Keratinocyte (primary cell): ENCODE results near the gene RAB3IL1. TPM values are rescaled to one million over a fixed set of nuclear protein-coding genes. Genes with fewer than 3 reads are reported as not detected.

Source experiments
- DNase-seq: peaks from one replicate; pipeline ENCODE4 v3.0.0-alpha.2; 2011; ENCODE audit warnings: low read depth, missing footprints, low spot score
- FAIRE-seq: peaks from 2 replicates; lab custom pipeline; 2011; peaks lifted over from hg19 to GRCh38; lab: Jason Lieb, UNC
- H2AFZ ChIP-seq: 2 replicates; pipeline ENCODE4 v1.6.0; 2012; ENCODE audit warnings: low read length, control low read depth, inconsistent platforms; ENCODE audit not compliant: control insufficient read depth
- H3K27ac ChIP-seq: 2 replicates; pipeline ENCODE4 v1.5.1; 2011; ENCODE audit warnings: low read length; ENCODE audit not compliant: control insufficient read depth, insufficient read depth
- H3K27me3 ChIP-seq: 3 replicates; pipeline ENCODE4 v1.6.0; 2011; ENCODE audit warnings: low read length; ENCODE audit not compliant: control insufficient read depth, insufficient read depth; ENCODE audit errors: extremely low read depth
- H3K36me3 ChIP-seq, 2 experiments: 2 replicates in 1 of 2; 3 replicates in 1 of 2; pipeline ENCODE4 v1.5.1; 2011; ENCODE audit warnings: low read length in 2 of 2, mild to moderate bottlenecking in 1 of 2; ENCODE audit not compliant: control insufficient read depth in 2 of 2, insufficient read depth in 2 of 2; ENCODE audit errors: extremely low read depth in 1 of 2
- H3K4me1 ChIP-seq: 3 replicates; pipeline ENCODE4 v1.5.1; 2011; ENCODE audit warnings: low read length; ENCODE audit not compliant: control insufficient read depth, insufficient read depth; ENCODE audit errors: extremely low read depth
- H3K4me2 ChIP-seq: 3 replicates; pipeline ENCODE4 v1.6.0; 2011; ENCODE audit warnings: low read depth, low read length; ENCODE audit not compliant: control insufficient read depth, insufficient read depth; ENCODE audit errors: extremely low read depth
- H3K4me3 ChIP-seq, 3 experiments: fragments of 200-600 bp in 1 of 3; sonication (generic) in 1 of 3; 2 replicates in 2 of 3; 3 replicates in 1 of 3; pipeline ENCODE4 v1.5.1; 2011 to 2016; ENCODE audit warnings: low read length in 3 of 3, mild to moderate bottlenecking in 3 of 3, control low read depth in 2 of 3, inconsistent platforms in 1 of 3, low read depth in 1 of 3, mixed read lengths in 1 of 3, mixed run types in 1 of 3, moderate library complexity in 1 of 3; ENCODE audit not compliant: control insufficient read depth in 2 of 3, insufficient read depth in 2 of 3; ENCODE audit errors: extremely low read depth in 1 of 3
- H3K79me2 ChIP-seq: 2 replicates; pipeline ENCODE4 v1.6.0; 2012; ENCODE audit warnings: low read length; ENCODE audit not compliant: control insufficient read depth, insufficient read depth
- H3K9ac ChIP-seq: 3 replicates; pipeline ENCODE4 v1.6.0; 2011; ENCODE audit warnings: low read length; ENCODE audit not compliant: control insufficient read depth, insufficient read depth; ENCODE audit errors: extremely low read depth
- H3K9me1 ChIP-seq: 3 replicates; pipeline ENCODE4 v1.6.0; 2011; ENCODE audit warnings: low read length; ENCODE audit not compliant: control insufficient read depth, insufficient read depth; ENCODE audit errors: extremely low read depth
- H3K9me3 ChIP-seq: 2 replicates; pipeline ENCODE4 v1.5.1; 2012; ENCODE audit warnings: low read depth, low read length; ENCODE audit not compliant: control insufficient read depth
- H4K20me1 ChIP-seq: 3 replicates; pipeline ENCODE4 v1.6.0; 2011; ENCODE audit warnings: low read length; ENCODE audit not compliant: control insufficient read depth, insufficient read depth; ENCODE audit errors: extremely low read depth
- CTCF ChIP-seq, 3 experiments: IDR thresholded peaks in 1 of 3; conservative IDR thresholded peaks in 1 of 3; optimal IDR thresholded peaks in 1 of 3; 2 replicates in 2 of 3; 3 replicates in 1 of 3; pipeline versions ENCODE3 to v1.5.1; 2011; ENCODE audit warnings: low read length in 3 of 3, mild to moderate bottlenecking in 3 of 3, moderate library complexity in 2 of 3, control low read depth in 1 of 3, inconsistent platforms in 1 of 3; ENCODE audit not compliant: insufficient read depth in 2 of 3; ENCODE audit errors: extremely low read depth in 1 of 3
- EZH2 ChIP-seq: IDR thresholded peaks from one replicate; pipeline ENCODE4 v1.6.1; 2012; ENCODE audit warnings: inconsistent platforms, mild to moderate bottlenecking, low read length, moderate library complexity
- dilution Hi-C: fragments of 300-500 bp; cut with MboI; formaldehyde crosslinking; loops from one replicate; pipeline ENCODE4 v1.7.0; 2020; ENCODE audit warnings: low sequenced_read_pairs; ENCODE audit not compliant: extremely low pct_ligation_motif_present
- polyA plus RNA-seq, 5 experiments: library from polyadenylated mRNA; depleted of rRNA in 3 of 5; stranded (reverse) in 3 of 5; stranded (forward) in 1 of 5; unstranded in 1 of 5; fragments of >200 nt; gene quantifications; 1 replicate in 1 of 5; 2 replicates in 3 of 5; 3 replicates in 1 of 5; pipeline versions ENCODE4 v1.2.1 to v1.2.3, GENCODE V29; 2011 to 2012; ENCODE audit warnings: missing spikeins in 2 of 5, low read depth in 1 of 5, low replicate concordance in 1 of 5

The RAB3IL1 gene
- polyA plus RNA-seq, 1 donor (not counting 4 experiments of a cell fraction or from before 2014, with no cell fraction given) = 0.31 TPM

GRCh38 chr11:61892085-61892370, 25.3 kb downstream of the RAB3IL1 start:
- no peaks in the 10 kb centered on the region for H3K36me3 ChIP-seq
- dilution Hi-C loops = no loop called here

DNA sequence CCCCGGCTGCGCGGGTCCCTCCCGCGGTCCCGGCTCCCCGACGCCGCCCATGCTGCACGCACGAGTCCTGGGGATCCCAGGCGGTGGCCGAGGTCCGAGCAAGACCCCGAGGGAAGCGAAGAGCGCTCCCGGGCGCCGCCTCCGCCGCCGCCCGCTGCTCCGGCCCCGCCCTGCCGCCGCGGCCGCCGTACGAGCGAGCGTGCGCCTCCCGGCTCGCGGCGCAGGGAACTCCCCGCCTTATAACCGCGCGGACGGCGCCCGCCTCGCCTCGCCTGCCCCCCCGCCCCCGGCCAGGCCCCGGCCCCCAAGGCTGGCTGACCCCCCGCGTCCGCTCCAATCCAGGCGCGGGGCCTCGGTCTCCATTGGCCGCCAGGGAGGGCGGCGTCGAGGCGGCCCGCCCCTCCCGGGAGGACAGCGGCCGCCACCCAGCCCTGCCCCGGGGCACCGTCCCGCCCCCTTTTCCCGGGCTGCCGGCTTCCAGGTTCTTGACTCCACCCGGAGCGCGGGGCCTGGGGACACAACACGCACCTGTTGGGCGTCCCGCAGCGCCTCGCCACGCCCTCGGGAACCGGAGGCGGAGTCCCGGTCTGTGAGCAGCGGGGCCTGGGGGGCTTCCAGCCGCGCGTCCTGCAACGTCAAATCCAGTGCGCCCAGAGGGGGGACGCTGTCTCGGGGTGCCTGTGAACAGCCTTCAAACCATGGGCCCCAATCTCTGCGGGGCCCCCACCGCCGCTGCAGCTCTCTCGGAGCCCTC, 25.9 kb downstream of the RAB3IL1 start, which contains the start of gene FADS3:
FADS3 (minus strand) TSS at position 215 of the 754 bp plus-strand sequence; CDS start at position 51, 164 bp downstream.
- Histone ChIP-seq H3K27ac (no peak within 1 kb of the TSS), H2AFZ (peak within 1 kb of the TSS; percentile 86), H3K36me3 (peaks cover 0 to 1% of the 10 kb centered on the region in 2 experiments), H3K4me2 (peak within 1 kb of the TSS; percentile 90), H3K27me3 (peaks cover 4% of the 10 kb centered on the region), H3K9me1 (no peaks in the 10 kb centered on the region), H3K9ac (peak within 1 kb of the TSS; percentile 41), H3K9me3 (peaks cover 4% of the 10 kb centered on the region), H3K79me2 (no peaks in the 10 kb centered on the region), H3K4me1 (peaks cover 16% of the 10 kb centered on the region), H4K20me1 (no peaks in the 10 kb centered on the region), H3K4me3 (peak within 1 kb of the TSS; percentile 66 to 76 (median 75))
- TF ChIP-seq EZH2 (no peak), CTCF (optimal IDR thresholded peaks at IDR 0.05 in 1 of 3, IDR thresholded peaks at IDR 0.05 in 1 of 3, conservative IDR thresholded peaks at IDR 0.05 in 1 of 3; ENCODE audit: extremely low read depth in 1 of 3, insufficient read depth in 2 of 3, low read length in 3 of 3) (no peak)
- DNase-seq (no peak), FAIRE-seq (no peak)
- dilution Hi-C loops = no loop called here

More at GRCh38 chr11:61892085-61892370, 25.3 kb downstream of the RAB3IL1 start:
- Histone ChIP-seq H3K4me3 (peak overlapping the region in 1 of 3 experiments; percentile 27), H2AFZ (no peak overlapping the region), H3K4me1 (peaks cover 16% of the 10 kb centered on the region), H3K9me1 (no peaks in the 10 kb centered on the region), H4K20me1 (no peaks in the 10 kb centered on the region), H3K27ac (no peak overlapping the region), H3K9ac (no peak overlapping the region), H3K79me2 (no peaks in the 10 kb centered on the region), H3K27me3 (peaks cover 4% of the 10 kb centered on the region), H3K9me3 (peaks cover 1% of the 10 kb centered on the region), H3K4me2 (peak overlapping the region; percentile 32)
- FAIRE-seq (no peak), DNase-seq (no peak)
- TF ChIP-seq CTCF (optimal IDR thresholded peaks at IDR 0.05 in 1 of 3, IDR thresholded peaks at IDR 0.05 in 1 of 3, conservative IDR thresholded peaks at IDR 0.05 in 1 of 3; ENCODE audit: extremely low read depth in 1 of 3, insufficient read depth in 2 of 3, low read length in 3 of 3) = no peak
- no peak for TF ChIP-seq EZH2
